H1 (cell line): Measurements from ENCODE around the gene RPL31.

Experiments used
- EZH2 ChIP-seq: fragments of 200-600 bp; sonication (generic); IDR thresholded peaks from 2 replicates; pipeline ENCODE4 v1.7.1; 2012; ENCODE audit warnings: low read depth, mild to moderate bottlenecking, moderate library complexity, low read length, inconsistent platforms; ENCODE audit not compliant: severe bottlenecking
- POLR2A ChIP-seq, 2 experiments: IDR thresholded peaks; 1 replicate in 1 of 2; 2 replicates in 1 of 2; pipeline ENCODE4 v1.6.1; 2011; ENCODE audit warnings: low read depth in 2 of 2, low read length in 2 of 2, mild to moderate bottlenecking in 2 of 2; ENCODE audit errors: control extremely low read depth in 1 of 2
- SP2 ChIP-seq: IDR thresholded peaks from 2 replicates; pipeline ENCODE4 v1.6.1; 2012; ENCODE audit warnings: mild to moderate bottlenecking, low read length, inconsistent platforms
- TF ChIP-seq, protein P1 (sequence below): IDR thresholded peaks from 2 replicates; pipeline ENCODE4 v1.6.1; 2011; ENCODE audit warnings: low read depth, mild to moderate bottlenecking, low read length; ENCODE audit not compliant: insufficient read depth
- TF ChIP-seq, protein P2 (sequence below), 3 experiments: IDR thresholded peaks; 1 replicate in 2 of 3; 2 replicates in 1 of 3; pipeline versions ENCODE4 v1.5.1 to v1.6.1; 2011; ENCODE audit warnings: low read length in 3 of 3, mild to moderate bottlenecking in 3 of 3, inconsistent platforms in 2 of 3, low read depth in 1 of 3, moderate library complexity in 1 of 3; ENCODE audit not compliant: insufficient read depth in 1 of 3; ENCODE audit errors: control extremely low read depth in 1 of 3

DNA sequence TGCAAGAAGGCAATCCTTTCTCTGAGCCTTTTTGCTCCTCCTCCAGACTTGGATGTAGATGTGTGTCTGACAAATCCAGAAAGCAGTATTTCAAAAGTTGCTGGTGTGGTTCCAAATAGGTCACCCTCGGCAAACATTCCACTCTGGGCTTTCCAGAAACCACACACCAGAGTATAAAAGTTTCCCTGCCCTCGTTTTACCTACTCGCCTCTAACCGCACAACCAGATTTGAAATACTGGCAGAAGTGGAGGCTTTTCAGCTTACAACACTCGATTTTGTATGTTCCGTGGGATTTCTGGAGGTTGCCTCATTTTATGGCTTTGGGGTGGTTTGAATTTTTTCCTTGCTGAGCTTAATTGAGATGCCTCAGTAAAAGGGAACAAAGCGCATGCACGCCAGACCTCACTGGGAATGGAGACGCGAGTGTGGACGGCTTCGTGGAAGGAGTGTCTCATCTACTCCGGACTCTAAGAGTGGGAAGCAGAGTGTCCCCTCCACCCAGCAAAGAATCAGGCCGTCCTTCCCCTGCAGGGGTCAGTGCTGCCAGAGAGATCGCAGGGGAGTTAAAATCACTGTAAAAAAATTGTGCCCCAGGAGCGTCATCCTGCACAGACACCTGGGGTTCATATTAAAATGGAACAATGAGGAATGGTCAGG is 44.0 kb upstream of the RPL31 start:
- TF ChIP-seq POLR2A (IDR thresholded peaks at IDR 0.05; ENCODE audit: control extremely low read depth in 1 of 2, low read depth in 2 of 2, low read length in 2 of 2) (no peak), SP2 (no peak), EZH2 (no peak)
- TF ChIP-seq, protein P1, sequence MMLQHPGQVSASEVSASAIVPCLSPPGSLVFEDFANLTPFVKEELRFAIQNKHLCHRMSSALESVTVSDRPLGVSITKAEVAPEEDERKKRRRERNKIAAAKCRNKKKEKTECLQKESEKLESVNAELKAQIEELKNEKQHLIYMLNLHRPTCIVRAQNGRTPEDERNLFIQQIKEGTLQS: no peak
- TF ChIP-seq, protein P2, sequence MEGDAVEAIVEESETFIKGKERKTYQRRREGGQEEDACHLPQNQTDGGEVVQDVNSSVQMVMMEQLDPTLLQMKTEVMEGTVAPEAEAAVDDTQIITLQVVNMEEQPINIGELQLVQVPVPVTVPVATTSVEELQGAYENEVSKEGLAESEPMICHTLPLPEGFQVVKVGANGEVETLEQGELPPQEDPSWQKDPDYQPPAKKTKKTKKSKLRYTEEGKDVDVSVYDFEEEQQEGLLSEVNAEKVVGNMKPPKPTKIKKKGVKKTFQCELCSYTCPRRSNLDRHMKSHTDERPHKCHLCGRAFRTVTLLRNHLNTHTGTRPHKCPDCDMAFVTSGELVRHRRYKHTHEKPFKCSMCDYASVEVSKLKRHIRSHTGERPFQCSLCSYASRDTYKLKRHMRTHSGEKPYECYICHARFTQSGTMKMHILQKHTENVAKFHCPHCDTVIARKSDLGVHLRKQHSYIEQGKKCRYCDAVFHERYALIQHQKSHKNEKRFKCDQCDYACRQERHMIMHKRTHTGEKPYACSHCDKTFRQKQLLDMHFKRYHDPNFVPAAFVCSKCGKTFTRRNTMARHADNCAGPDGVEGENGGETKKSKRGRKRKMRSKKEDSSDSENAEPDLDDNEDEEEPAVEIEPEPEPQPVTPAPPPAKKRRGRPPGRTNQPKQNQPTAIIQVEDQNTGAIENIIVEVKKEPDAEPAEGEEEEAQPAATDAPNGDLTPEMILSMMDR (IDR thresholded peaks at IDR 0.05; ENCODE audit: control extremely low read depth in 1 of 3, insufficient read depth in 1 of 3, low read depth in 1 of 3, low read length in 3 of 3): peak in 1 of 3 experiments; percentile 1; a peak in 1 of 4 replicates
